DMS53 treated with DMSO at 0.1 percent for 48 hours (cell line): ENCODE measurements around the gene POU6F2.
A peak's percentile ranks its signal among the peaks of the same experiment; 100 is the strongest.

Source experiments
- DNase-seq: peaks from one replicate; lab custom pipeline; 2025; ENCODE audit not compliant: unreplicated experiment; lab: John Stamatoyannopoulos, UW

POU6F2 gene

DNA sequence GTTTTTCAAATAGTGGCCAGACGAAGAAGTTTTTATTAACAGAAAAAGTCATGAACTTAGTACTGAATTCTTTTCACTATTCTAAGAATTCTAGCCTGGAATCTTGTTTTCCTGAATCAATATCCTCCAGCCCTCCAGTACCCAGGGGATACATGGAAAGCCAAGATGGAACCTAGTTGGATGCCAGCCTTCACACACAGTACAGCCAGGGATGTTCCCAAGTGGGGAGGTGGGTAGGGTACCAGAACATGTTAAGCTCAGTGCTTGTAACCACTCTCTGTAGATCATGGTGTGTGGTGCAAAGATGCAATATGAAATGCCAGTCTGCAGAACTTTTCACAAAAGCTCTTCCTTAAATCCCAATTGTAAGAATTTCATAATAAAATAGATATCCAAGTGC, 128.0 kb downstream of the POU6F2 start:
- no peak for DNase-seq

DNA sequence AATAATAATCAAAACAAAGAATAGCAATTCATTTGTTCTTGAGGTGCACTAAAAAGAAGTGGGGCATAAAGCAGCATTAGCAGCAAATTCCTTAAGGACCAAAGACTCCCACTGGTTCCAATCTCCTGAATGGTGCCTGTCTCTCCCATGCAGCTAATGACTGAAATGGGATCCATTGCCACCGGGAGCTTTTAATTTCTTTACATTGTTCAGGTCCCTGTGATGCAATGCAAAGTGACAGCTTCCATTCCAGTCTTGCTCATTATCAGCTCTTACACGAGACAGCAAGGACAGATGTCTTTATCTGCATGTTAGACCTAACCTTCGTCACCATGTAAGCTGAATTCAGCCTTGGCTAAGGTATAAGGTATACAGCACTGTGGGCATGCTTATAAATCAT, 148.1 kb downstream of the POU6F2 start:
- no peak for DNase-seq

DNA sequence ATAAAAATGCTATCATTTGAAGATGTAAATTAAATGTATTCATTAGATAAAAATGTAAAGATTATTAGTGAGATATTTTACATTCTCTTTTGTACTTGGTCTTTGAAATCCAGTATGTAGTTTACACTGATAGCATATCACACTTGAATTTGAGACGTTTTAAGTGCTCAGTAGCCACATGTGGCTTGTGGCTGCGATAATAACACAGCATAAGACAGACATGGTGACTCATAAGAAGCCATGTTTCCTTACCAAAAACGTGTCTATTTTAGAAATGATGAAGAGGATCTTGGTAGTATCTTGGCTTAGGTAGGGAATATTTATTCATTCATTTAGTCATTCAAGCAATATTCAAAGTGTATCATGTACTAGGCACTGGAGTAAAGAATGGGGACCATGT, 149.3 kb downstream of the POU6F2 start:
- no peak for DNase-seq

DNA sequence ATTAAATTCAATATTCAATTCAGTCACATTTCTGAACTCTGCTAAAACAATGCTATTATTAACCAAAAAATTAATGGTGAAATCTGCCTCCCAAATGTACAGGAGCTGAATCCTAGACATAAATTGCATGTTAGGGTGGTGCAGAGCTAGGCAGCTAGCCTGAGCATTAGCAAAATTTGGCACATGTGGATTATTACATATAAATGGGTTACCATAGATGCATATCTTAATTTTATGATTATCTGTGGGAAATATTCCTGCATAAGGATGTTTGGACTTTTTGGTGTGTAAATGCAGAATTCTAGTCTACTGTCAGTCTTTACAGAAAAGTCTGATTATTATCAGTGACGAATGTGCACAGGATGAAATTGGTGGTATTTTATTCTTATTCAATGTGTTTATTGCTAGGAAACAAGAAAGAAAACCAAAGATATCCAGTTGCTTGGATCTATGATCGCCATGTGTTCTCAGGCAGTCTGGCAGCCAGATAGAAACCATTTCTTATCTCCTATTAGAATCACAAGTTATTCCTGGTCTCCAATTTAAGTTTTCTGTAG, 150.7 kb downstream of the POU6F2 start:
- DNase-seq: no peak

DNA sequence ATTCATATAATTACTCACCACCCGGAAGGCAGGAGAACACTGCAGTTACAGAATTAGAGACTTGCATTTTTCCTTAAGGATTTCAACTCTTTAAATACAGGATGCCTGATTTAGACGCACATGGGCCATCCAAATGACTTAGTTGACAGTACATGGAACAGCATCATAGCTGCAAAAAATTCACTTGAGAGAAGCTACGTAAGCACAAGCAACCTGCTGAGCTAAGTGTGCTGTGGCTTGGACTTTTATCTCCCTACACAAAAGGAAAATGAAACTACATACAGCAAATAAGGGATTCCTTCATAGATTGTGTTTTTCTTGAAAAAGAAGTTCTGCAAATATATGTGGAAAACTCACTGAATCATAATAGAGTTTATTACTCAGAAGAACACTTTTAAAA, 152.6 kb downstream of the POU6F2 start:
- DNase-seq: no peak

DNA sequence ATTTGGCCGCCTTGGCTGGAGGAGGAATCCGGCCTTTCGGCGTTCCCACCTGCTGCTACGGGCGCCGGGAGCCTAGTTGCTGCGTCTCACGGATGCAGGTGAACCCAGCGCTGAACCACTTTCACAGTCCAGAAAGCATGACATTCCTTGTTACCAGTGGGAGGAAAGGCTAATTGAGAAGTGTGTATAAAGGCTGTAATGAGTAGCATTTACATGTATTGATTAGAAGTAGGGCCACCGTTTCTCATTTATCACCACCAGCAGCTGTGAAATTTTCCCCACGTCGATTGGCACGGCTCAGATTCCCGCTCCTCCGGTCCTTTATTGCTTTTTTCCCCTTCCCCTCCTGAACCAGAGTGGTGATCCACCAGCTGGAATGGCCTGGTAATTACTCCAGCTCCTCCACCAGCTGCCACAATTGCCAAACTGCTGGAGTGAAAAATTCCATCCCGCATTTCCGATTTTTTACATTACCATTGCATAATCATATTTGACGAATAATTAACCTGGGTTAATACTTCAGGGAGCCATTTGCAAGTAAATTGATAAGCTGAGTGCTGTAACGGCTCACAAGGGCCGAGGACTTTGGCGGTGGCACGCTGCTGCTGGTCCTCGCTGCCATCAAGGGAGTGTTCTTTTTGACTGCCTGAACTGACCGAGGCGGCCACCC, 153.3 kb downstream of the POU6F2 start:
- no peak for DNase-seq

DNA sequence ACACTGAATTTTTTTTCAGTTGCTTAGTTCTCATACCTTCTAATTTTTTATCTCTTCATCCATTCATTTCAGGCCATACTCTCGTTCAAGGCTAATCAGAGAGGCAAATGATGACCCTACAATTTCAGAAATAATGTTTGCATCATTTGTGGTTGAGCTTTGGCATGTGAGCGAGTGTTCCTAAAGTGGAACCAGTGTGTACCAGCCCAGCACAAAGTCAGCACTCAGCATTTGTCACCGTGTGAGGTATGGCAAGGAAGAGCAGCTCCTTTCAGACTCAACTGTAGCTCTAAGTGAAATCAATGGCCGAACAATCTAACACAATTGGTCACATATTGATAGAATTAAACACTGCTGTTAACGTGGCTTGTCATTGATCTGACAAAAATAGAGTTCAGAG, 154.6 kb downstream of the POU6F2 start:
- DNase-seq: no peak

DNA sequence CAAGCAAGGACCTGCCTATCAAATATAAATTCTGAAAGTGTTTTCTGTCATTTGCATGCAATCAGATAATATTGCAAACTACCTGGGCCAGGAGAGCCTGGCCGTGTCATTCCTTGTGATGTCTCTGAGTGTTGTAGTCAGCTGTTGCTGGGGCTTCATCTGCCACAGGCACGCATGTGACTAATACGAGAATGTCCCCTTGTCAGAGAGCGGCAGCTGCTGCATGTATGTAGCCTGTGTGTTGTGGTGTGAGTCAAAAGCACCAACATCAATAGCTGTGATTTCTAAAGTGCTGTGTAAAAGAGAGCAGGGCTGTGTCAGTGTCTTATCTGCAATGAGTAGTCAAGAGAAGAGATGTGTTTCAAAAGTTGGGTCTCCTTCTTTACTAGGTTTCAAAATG, 155.4 kb downstream of the POU6F2 start:
- DNase-seq: no peak

DNA sequence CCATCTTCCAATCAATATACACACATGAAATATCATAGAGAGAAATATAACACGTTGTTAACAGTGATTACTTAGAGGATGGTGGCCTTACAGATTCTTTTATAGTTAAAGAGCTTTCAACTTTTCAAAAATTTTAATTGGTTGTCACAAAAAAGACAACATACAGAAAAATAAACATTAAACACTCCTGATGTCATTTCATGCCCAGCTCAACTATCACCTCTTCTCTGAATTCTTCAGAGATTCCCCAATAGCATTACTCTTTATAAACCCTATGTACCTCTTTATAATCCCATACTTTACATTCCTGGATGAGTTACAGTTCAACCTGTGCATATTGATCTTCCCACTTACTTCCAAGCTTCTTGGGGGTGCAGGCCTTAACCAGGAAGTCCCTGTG, 159.8 kb downstream of the POU6F2 start:
- no peak for DNase-seq

DNA sequence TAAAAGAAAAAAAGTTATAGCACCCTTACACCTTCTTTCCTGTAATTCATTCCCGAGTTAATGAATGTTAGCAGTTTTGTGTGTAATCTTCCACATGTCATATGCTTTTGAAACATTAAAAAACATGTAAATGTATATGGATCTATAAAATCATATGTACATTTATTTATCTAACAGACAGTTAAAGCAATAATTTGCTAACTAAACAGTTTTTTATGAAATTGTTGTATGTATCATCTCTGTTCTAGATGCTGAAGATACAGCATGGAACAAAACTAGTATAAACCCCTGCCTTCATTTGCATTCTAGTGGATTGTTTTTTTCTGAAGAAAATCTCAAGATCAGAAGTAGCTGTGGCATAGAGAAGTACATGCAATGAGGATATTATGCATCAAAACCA, 165.0 kb downstream of the POU6F2 start:
- no peak for DNase-seq

DNA sequence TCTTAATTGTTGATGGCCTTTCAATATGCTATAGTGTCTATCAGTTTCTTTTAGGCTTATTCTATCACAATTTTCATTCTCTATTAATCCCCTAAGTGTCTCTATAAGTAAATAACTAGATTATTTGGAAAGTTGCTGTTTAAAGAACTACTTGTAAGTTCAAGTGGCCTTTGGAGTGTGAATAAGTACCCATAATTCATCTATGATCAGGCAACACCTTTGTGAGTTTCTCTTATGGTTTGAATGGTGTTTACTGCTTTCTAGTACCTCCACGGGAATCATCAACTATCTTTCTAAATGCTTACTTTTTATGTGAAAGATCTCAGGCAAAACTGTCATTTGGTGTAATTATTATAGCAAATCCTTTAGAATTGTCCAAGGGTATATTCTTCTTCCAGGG, 166.7 kb downstream of the POU6F2 start:
- peak; percentile 27 for DNase-seq

DNA sequence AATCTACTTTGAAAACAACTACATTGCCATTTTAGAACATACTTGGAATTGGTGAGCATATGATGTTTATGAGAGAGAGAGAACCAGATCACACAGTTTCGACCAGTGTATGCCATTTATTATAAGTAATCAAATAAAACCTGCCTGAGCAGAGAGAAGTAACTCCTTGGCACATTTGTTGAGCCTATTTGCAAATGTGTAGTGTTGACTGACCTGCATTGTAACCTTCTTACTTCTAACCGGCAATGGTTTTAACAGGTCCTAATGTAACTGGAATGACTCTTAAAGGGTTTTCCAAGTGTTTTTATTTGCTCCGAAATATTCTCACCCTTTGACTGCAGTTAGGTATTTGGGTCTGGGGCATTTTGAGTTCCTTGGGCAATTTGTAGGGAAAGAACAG, 167.6 kb downstream of the POU6F2 start:
- no peak for DNase-seq

DNA sequence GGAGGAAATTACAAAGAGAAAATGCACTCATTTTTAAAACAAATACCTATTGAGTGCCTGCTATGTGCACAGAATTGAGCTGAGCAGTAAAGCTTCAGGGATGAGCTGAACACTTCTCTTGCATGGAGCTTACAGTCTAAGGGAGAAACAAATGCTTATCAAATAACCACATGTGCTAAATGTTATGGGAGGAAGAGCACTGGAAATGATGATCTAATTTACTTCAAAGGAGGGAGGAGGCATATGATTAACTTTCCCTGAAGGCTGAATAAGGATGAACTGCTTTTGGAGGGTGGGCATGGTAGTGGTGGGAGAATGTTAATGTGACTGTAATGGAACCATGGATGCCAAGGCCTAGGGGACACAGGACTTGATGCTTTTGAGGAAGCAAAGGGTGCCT, 168.2 kb downstream of the POU6F2 start:
- DNase-seq: no peak

DNA sequence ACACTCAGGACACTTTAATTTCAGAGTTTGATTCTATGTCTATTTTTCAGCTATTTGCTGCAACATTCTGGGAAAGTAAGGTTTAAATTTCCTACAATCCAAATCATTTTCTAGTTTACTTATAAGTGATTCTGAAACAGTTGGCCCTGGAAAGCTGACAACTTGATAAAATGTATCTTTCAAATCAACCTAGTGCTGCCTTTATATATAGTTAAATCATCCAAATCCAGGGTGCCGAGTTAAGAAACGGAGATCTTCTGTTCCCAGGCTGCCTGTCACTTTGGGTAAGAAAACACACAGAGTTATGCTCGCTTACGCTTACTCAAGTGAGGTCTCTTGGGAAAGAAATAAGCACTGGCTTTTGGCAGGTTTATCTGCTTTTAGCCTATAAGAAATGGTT, 175.0 kb downstream of the POU6F2 start:
- DNase-seq: no peak

DNA sequence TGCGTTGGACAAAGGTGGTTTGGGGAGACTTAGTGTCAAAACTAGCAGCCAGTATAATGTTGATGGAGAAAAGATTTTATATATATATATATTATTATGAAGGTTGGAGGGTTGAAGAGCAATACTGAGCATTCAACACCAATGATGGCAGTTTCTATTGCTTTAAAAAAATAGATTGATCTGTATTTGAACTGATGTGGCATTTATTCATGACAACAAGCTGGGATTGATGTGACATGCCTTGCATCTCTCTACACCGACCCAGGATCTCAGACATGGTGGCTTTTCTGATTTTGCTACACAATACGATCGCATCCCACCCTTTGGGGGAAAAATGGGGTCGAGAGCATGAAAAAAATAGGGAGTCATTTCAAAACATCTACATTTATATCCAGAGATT, 175.4 kb downstream of the POU6F2 start:
- no peak for DNase-seq

DNA sequence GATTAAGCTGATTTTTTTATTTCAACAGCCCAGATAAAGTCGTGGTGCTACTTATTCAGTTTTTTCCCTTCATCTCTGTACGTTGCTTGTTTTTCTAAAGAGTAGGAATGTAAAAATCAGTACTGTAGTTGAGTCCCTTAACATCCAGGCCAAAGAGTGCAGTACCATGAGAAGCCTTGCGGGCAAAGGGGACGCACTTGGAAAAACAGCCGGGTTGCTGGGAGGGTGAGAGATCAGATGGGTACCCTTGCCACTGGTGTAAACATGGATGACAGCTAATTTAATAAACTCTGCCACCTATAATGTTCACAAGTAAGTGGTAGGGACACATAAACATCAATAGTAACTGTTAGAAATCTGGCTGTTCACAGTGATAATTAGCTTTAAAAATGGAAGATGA, 175.9 kb downstream of the POU6F2 start:
- no peak for DNase-seq

DNA sequence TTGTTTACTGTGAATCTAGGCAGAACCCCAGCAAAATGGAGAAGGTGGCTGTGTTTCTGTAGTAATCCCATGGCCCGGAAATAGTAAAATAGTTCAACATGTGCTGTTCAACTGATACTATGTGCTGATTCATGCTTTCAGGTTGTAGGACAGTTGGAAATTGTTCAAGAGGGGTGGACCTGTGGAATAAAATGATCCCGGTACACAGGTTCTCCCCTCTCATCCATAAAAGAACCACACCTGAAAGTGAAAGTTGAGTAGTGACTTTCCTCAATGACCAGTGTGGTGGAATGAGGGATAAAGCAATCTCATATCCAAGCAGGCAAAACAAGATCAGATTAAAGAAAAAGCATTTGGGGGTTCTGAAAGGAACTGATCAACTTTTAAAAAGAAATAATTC, 177.1 kb downstream of the POU6F2 start:
- DNase-seq: no peak

DNA sequence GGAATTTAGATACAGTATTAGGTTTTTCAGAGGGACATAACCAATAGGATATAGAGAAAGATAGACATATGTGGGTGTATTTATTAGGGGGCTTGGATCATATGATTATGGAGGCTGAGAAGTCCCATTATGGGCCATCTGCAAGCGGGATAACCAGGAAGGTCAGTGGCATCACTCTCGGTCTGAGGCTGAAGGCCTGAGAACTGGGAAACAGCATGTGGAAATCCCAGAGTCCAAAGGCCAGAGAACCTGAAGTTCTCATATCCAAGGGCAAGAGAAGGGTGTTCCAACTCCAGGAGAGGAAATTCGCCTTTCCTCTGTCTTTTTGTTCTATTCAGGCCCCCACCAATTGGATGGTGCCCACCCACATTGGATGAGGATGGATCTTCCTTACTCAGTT, 180.7 kb downstream of the POU6F2 start:
- no peak for DNase-seq

DNA sequence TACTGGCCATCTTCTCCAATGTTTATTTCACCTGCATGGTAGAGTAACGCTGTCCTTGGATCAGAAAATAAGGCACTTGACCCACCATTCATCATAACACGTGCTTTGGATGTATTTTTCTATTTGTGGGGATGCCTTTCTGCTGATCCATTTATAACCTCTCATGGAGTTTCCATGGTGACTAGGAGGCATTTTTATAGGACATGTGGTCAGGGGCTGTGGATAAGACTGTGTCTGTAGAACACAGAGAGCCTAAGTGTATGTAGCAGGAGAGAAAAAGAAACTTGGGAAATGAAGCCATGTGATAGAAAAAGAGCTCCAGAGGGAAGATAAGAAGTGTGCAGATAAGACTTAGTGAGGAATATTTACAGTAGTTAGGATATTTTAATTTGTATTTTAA, 184.2 kb downstream of the POU6F2 start:
- DNase-seq: no peak

DNA sequence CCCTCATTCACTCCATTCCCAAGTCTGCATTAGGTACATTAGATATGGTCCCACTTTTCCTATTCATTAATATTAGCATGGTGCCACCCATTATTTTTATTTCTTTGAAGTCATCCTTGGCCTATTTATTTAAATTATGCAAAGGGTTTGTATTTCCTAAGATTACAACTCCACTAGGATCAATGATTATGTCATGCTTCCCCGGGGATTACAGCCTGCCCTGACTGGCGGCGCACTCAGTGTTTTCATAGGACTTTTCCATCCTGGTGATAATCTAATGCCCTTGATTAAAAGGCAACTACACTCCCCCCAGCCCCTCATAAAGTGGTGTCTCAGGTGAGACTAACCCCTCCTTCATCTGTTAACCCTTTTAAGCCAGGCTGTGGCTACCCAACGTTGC, 187.2 kb downstream of the POU6F2 start:
- no peak for DNase-seq

DNA sequence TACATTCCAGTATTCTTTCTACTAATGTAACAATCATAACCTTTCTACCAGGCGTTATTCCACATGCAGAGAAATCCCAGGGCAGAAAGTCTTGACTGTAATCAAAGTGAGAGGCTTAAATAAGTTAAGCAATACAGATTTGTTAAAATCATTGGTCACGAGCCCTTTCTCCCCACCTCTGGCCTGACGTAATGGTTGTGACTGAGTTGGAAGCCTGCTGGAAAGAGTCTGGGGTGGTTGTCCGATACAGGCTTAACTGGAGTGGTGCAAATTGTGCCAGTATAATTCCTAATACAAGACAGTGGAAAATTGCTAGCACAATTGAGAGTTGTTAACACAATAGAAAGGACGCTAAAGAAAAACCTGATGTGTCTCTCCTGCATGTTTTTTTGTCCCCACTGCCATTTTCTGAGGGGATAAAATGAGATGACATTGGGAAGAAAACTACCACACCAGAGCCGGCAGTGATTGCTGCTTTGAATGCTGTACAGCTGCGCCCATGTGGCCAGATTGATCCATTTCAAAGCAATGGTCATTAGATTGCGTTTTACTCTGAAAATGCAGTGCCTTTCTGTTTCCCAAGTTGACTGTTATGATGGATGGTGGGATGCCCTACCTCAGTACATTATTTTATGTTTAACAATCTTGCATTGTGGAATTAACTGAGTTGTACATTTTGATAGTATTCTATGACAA, 190.8 kb downstream of the POU6F2 start:
- DNase-seq: no peak

DNA sequence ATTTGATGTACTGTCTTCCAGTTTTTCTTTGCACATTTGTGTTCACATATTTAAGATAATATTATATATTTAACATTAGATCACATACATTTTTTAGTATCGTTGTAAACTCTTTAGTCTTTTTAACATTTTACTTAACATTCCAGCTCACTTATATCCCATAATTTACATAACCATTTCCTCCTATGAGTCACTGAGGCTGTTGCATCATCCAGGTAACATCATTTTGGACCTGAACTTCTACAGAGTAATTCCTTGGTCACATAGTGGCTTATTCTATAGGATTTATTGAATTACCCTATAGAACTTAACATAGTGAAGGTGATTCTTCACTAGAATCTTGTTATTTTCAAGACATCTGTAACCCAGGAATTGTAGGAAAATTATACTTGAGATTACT, 194.4 kb downstream of the POU6F2 start:
- peak; percentile 57 for DNase-seq

DNA sequence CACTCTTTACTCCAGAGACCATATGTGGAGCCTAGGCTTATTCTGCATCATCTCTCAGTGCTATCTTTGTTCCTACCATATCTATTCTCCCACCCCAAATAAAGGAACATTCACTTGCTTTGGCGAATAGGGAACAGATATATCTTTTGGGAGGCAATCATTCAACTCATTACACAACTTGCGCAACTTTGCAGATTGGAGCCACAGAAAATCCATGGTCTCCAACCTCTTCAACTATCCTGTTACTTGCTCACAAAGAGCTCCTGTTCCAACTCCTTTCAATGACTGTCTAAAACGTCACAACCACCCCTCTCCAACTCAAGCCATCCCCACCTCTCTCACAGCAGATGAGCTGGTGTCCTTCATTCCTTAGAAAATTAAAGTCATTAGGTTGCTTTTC, 203.7 kb downstream of the POU6F2 start:
- DNase-seq: no peak
